WTC11 (cell line): ENCODE measurements around the gene FMO5. TPM values are rescaled to one million over a fixed set of nuclear protein-coding genes. Genes with fewer than 3 reads are reported as not detected.

Source experiments
- ATAC-seq: fragments of 200-7000 bp; cut with Tn5 transposase; 2 replicates; pipeline ENCODE4 v1.10.0; 2021; ENCODE audit warnings: mild to moderate bottlenecking, moderate library complexity
- CTCF ChIA-PET: fragments of 300-600 bp; sonication (Branson Sonifier 250); formaldehyde crosslinking; loops from one replicate; lab custom pipeline; 2021; ENCODE audit warnings: antibody characterized with exemption; lab: Charles Lee
- POLR2A ChIA-PET: fragments of 350-600 bp; sonication (Branson Sonifier 250); formaldehyde crosslinking; loops from one replicate; lab custom pipeline; 2021; ENCODE audit warnings: antibody characterized with exemption; lab: Charles Lee
- DNase-seq: peaks from one replicate; pipeline ENCODE4 v3.0.0; 2021; ENCODE audit warnings: low spot score
- H3K27ac Mint-ChIP-seq: 2 replicates; pipeline ENCODE4 v1.8.0; 2021; ENCODE audit warnings: mixed read lengths
- H3K27me3 Mint-ChIP-seq: 2 replicates; pipeline ENCODE4 v1.8.0; 2021; ENCODE audit warnings: low read depth, mild to moderate bottlenecking, moderate library complexity, mixed read lengths
- H3K36me3 Mint-ChIP-seq: 2 replicates; pipeline ENCODE4 v1.8.0; 2021; ENCODE audit warnings: mixed read lengths
- H3K4me1 Mint-ChIP-seq: 2 replicates; pipeline ENCODE4 v1.8.0; 2022; ENCODE audit warnings: mixed read lengths
- H3K4me3 Mint-ChIP-seq: 2 replicates; pipeline ENCODE4 v1.8.0; 2021; ENCODE audit warnings: mild to moderate bottlenecking, moderate library complexity, mixed read lengths
- H3K9me3 Mint-ChIP-seq: 2 replicates; pipeline ENCODE4 v1.8.0; 2021; ENCODE audit warnings: mixed read lengths
- FOXK1 ChIP-seq: sonication (generic); formaldehyde crosslinking; IDR thresholded peaks from 2 replicates; pipeline ENCODE4 v1.8.0; 2022; ENCODE audit warnings: mild to moderate bottlenecking, moderate library complexity, missing genetic modification reagents
- GTF2I ChIP-seq: fragments of 250-450 bp; sonication (Bioruptor Pico); conservative IDR thresholded peaks from 2 replicates; pipeline ENCODE4 v1.4.0; 2021; ENCODE audit warnings: mild to moderate bottlenecking
- KAT7 ChIP-seq: sonication (generic); formaldehyde crosslinking; IDR thresholded peaks from 2 replicates; pipeline ENCODE4 v1.8.1; 2023; ENCODE audit warnings: missing genetic modification reagents, mild to moderate bottlenecking, borderline replicate concordance
- NFATC4 ChIP-seq: fragments of 250-450 bp; sonication (Bioruptor Pico); IDR thresholded peaks from 2 replicates; pipeline ENCODE4 v1.9.0; 2021; ENCODE audit warnings: mild to moderate bottlenecking
- NR3C1 ChIP-seq: sonication (generic); formaldehyde crosslinking; conservative IDR thresholded peaks from 2 replicates; pipeline ENCODE4 v1.8.1; 2023; ENCODE audit warnings: low read depth, mild to moderate bottlenecking, missing genetic modification reagents
- OVOL2 ChIP-seq: fragments of 250-450 bp; sonication (Bioruptor Pico); IDR thresholded peaks from 2 replicates; pipeline ENCODE4 v1.9.0; 2021; ENCODE audit warnings: mild to moderate bottlenecking, borderline replicate concordance
- RORB ChIP-seq: fragments of 250-450 bp; sonication (Bioruptor Pico); IDR thresholded peaks from 2 replicates; pipeline ENCODE4 v1.9.0; 2021; ENCODE audit warnings: mild to moderate bottlenecking
- SOX15 ChIP-seq: fragments of 250-450 bp; sonication (Bioruptor Pico); IDR thresholded peaks from 2 replicates; pipeline ENCODE4 v1.9.0; 2021; ENCODE audit warnings: mild to moderate bottlenecking
- STAT6 ChIP-seq: sonication (generic); formaldehyde crosslinking; conservative IDR thresholded peaks from 2 replicates; pipeline ENCODE4 v1.8.1; 2023; ENCODE audit warnings: mild to moderate bottlenecking, low read depth, missing genetic modification reagents, moderate library complexity
- TEAD1 ChIP-seq: sonication (generic); formaldehyde crosslinking; IDR thresholded peaks from 2 replicates; pipeline ENCODE4 v1.8.0; 2022; ENCODE audit warnings: mild to moderate bottlenecking, missing genetic modification reagents
- ZBTB43 ChIP-seq: sonication (generic); formaldehyde crosslinking; IDR thresholded peaks from 2 replicates; pipeline ENCODE4 v1.8.1; 2023; ENCODE audit warnings: mild to moderate bottlenecking, missing genetic modification reagents
- ZNF219 ChIP-seq: sonication (generic); formaldehyde crosslinking; IDR thresholded peaks from 2 replicates; pipeline ENCODE4 v1.8.0; 2023; ENCODE audit warnings: missing genetic modification reagents, mild to moderate bottlenecking, borderline replicate concordance
- ZNF317 ChIP-seq: sonication (generic); formaldehyde crosslinking; IDR thresholded peaks from 2 replicates; pipeline ENCODE4 v1.8.1; 2023; ENCODE audit warnings: low read depth, mild to moderate bottlenecking, moderate library complexity, missing genetic modification reagents, borderline replicate concordance
- ZNF532 ChIP-seq: fragments of 250-450 bp; sonication (Bioruptor Pico); IDR thresholded peaks from 2 replicates; pipeline ENCODE4 v1.9.0; 2021; ENCODE audit warnings: mild to moderate bottlenecking, borderline replicate concordance
- total RNA-seq: library from RNA; stranded (reverse); gene quantifications from 3 replicates; pipeline ENCODE4 v1.2.3, GENCODE V29; 2021
- TF ChIP-seq, protein P1 (sequence below): fragments of 250-450 bp; sonication (Bioruptor Pico); IDR thresholded peaks from 2 replicates; pipeline ENCODE4 v1.9.0; 2021; ENCODE audit warnings: moderate library complexity, mild to moderate bottlenecking, inconsistent platforms, borderline replicate concordance
- TF ChIP-seq, protein P2 (sequence below): sonication (generic); formaldehyde crosslinking; IDR thresholded peaks from 2 replicates; pipeline ENCODE4 v1.8.1; 2023; ENCODE audit warnings: mild to moderate bottlenecking, missing genetic modification reagents, moderate library complexity
- TF ChIP-seq, protein P3 (sequence below): fragments of 200-600 bp; IDR thresholded peaks from 2 replicates; pipeline ENCODE4 v1.8.0; 2022; ENCODE audit warnings: antibody characterized with exemption
- TF ChIP-seq, protein P4 (sequence below): sonication (generic); formaldehyde crosslinking; IDR thresholded peaks from 2 replicates; pipeline ENCODE4 v1.8.0; 2022; ENCODE audit warnings: mild to moderate bottlenecking, missing genetic modification reagents
- TF ChIP-seq, protein P5 (sequence below): fragments of 250-450 bp; sonication (Bioruptor Pico); IDR thresholded peaks from 2 replicates; pipeline ENCODE4 v1.9.0; 2021; ENCODE audit warnings: mild to moderate bottlenecking

FMO5 gene
- total RNA-seq, 1 experiment from 2014 or later = 3.3 TPM

GRCh38 chr1:147214842-147215539, 10.1 kb downstream of the FMO5 start:
- POLR2A ChIA-PET = no interaction called here
- Mint-ChIP-seq H3K9me3 (no peaks in the 10 kb centered on the region), H3K27me3 (no peaks in the 10 kb centered on the region), H3K4me3 (no peak overlapping the region), H3K4me1 (peaks cover 3% of the 10 kb centered on the region), H3K36me3 (no peaks in the 10 kb centered on the region), H3K27ac (no peak overlapping the region)
- ATAC-seq (no peak), DNase-seq (no peak)
- TF ChIP-seq STAT6 (no peak), KAT7 (CRISPR knock-in tag) (no peak), GTF2I (CRISPR knock-in tag) (no peak), TEAD1 (no peak), SOX15 (CRISPR knock-in tag) (no peak), ZBTB43 (no peak), ZNF219 (CRISPR knock-in tag) (no peak), RORB (CRISPR knock-in tag) (no peak)
- TF ChIP-seq, protein P1, sequence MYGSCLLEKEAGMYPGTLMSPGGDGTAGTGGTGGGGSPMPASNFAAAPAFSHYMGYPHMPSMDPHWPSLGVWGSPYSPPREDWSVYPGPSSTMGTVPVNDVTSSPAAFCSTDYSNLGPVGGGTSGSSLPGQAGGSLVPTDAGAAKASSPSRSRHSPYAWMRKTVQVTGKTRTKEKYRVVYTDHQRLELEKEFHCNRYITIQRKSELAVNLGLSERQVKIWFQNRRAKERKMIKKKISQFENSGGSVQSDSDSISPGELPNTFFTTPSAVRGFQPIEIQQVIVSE = no peak
- TF ChIP-seq, protein P2, sequence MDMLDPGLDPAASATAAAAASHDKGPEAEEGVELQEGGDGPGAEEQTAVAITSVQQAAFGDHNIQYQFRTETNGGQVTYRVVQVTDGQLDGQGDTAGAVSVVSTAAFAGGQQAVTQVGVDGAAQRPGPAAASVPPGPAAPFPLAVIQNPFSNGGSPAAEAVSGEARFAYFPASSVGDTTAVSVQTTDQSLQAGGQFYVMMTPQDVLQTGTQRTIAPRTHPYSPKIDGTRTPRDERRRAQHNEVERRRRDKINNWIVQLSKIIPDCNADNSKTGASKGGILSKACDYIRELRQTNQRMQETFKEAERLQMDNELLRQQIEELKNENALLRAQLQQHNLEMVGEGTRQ (CRISPR knock-in tag) = no peak
- TF ChIP-seq, protein P3, sequence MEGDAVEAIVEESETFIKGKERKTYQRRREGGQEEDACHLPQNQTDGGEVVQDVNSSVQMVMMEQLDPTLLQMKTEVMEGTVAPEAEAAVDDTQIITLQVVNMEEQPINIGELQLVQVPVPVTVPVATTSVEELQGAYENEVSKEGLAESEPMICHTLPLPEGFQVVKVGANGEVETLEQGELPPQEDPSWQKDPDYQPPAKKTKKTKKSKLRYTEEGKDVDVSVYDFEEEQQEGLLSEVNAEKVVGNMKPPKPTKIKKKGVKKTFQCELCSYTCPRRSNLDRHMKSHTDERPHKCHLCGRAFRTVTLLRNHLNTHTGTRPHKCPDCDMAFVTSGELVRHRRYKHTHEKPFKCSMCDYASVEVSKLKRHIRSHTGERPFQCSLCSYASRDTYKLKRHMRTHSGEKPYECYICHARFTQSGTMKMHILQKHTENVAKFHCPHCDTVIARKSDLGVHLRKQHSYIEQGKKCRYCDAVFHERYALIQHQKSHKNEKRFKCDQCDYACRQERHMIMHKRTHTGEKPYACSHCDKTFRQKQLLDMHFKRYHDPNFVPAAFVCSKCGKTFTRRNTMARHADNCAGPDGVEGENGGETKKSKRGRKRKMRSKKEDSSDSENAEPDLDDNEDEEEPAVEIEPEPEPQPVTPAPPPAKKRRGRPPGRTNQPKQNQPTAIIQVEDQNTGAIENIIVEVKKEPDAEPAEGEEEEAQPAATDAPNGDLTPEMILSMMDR = no peak
- CTCF ChIA-PET = no interaction called here

- Mint-ChIP-seq H3K27ac (no peak overlapping the region), H3K4me3 (no peak overlapping the region), H3K36me3 (no peaks in the 10 kb centered on the region), H3K4me1 (peaks cover 3% of the 10 kb centered on the region), H3K27me3 (no peaks in the 10 kb centered on the region), H3K9me3 (no peaks in the 10 kb centered on the region)
- POLR2A ChIA-PET = no interaction called here
- DNase-seq (no peak), ATAC-seq (no peak)
- CTCF ChIA-PET = no interaction called here
- TF ChIP-seq, protein P2 (CRISPR knock-in tag) = no peak
- TF ChIP-seq SOX15 (CRISPR knock-in tag) (no peak), NFATC4 (CRISPR knock-in tag) (no peak), NR3C1 (CRISPR knock-in tag) (no peak), ZNF317 (CRISPR knock-in tag) (no peak), OVOL2 (no peak), ZBTB43 (no peak), FOXK1 (no peak), ZNF532 (CRISPR knock-in tag) (no peak)
- TF ChIP-seq, protein P4, sequence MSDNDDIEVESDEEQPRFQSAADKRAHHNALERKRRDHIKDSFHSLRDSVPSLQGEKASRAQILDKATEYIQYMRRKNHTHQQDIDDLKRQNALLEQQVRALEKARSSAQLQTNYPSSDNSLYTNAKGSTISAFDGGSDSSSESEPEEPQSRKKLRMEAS (CRISPR knock-in tag) = no peak
- TF ChIP-seq, protein P5, sequence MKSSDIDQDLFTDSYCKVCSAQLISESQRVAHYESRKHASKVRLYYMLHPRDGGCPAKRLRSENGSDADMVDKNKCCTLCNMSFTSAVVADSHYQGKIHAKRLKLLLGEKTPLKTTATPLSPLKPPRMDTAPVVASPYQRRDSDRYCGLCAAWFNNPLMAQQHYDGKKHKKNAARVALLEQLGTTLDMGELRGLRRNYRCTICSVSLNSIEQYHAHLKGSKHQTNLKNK (CRISPR knock-in tag) = no peak
Measured at GRCh38 chr1:147214325-147214724, 10.8 kb downstream of the FMO5 start.
